AG09309 (cell line): ENCODE results near the gene SNX1.

Experiments used
- DNase-seq: peaks from one replicate; pipeline ENCODE4 v3.0.0-alpha.2; 2010; ENCODE audit warnings: low read depth
- H3K4me3 ChIP-seq: 2 replicates; pipeline ENCODE4 v1.5.1; 2011; ENCODE audit warnings: mild to moderate bottlenecking, low read depth, low read length, moderate library complexity; ENCODE audit not compliant: control insufficient read depth
- TF ChIP-seq, protein P1 (sequence below): IDR thresholded peaks from 2 replicates; pipeline ENCODE4 v1.5.1; 2011; ENCODE audit warnings: mild to moderate bottlenecking, low read depth, low read length, inconsistent platforms; ENCODE audit not compliant: insufficient read depth, control insufficient read depth; ENCODE audit errors: missing control alignments

SNX1 gene

GRCh38 chr15:64095431-64095794 lies 369 bp upstream of the SNX1 start:
- no peak for DNase-seq
- TF ChIP-seq, protein P1, sequence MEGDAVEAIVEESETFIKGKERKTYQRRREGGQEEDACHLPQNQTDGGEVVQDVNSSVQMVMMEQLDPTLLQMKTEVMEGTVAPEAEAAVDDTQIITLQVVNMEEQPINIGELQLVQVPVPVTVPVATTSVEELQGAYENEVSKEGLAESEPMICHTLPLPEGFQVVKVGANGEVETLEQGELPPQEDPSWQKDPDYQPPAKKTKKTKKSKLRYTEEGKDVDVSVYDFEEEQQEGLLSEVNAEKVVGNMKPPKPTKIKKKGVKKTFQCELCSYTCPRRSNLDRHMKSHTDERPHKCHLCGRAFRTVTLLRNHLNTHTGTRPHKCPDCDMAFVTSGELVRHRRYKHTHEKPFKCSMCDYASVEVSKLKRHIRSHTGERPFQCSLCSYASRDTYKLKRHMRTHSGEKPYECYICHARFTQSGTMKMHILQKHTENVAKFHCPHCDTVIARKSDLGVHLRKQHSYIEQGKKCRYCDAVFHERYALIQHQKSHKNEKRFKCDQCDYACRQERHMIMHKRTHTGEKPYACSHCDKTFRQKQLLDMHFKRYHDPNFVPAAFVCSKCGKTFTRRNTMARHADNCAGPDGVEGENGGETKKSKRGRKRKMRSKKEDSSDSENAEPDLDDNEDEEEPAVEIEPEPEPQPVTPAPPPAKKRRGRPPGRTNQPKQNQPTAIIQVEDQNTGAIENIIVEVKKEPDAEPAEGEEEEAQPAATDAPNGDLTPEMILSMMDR: no peak
- H3K4me3 ChIP-seq: peak overlapping the region; percentile 97

DNA sequence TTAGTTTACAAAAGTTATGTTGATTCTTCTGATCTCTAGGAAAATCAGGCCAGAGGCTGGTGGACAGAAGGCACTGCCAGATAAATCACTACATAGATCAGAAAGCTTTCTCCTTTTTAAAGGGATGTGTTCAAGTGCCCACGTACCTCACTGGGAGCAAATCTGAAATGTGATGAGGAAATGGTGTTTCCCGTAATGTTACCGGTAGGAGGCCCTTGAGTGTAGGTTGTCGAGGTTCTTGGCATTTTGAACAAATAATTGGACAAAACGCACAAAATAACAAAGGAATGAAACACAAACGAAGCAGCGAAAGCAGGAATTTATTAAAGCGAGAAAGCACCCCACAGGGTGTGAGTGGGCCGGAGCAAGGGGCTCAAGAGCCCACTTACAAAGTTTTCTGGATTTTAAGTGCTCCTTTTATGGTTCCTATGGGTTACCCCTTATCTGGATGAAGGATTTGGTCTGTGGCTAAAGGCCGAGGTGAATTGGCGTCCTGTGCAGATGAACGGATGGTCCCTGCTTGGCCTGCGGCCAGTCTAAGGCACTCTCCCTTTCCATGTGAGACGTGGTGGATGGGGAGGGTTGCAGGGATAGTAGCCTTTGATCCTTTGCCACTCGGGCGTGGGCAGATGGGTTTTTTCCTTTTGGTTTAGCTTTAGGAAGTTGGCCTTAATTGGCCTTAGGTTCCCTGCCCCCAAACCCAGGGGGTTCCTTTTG lies 1.0 kb downstream of the SNX1 start:
- peak overlapping the region; percentile 97 for H3K4me3 ChIP-seq
- TF ChIP-seq, protein P1: peak; percentile 36
- no peak for DNase-seq

GRCh38 chr15:64099379-64099778 lies 3.6 kb downstream of the SNX1 start:
- H3K4me3 ChIP-seq: no peak overlapping the region
- TF ChIP-seq, protein P1: no peak
- DNase-seq: no peak

- TF ChIP-seq, protein P1: no peak
- no peak for DNase-seq
- no peak overlapping the region for H3K4me3 ChIP-seq
Measured at GRCh38 chr15:64100958-64101357, 5.2 kb downstream of the SNX1 start.

- H3K4me3 ChIP-seq: no peak overlapping the region
- DNase-seq: no peak
- TF ChIP-seq, protein P1: no peak
Measured at GRCh38 chr15:64102497-64102896, 6.7 kb downstream of the SNX1 start.

DNA sequence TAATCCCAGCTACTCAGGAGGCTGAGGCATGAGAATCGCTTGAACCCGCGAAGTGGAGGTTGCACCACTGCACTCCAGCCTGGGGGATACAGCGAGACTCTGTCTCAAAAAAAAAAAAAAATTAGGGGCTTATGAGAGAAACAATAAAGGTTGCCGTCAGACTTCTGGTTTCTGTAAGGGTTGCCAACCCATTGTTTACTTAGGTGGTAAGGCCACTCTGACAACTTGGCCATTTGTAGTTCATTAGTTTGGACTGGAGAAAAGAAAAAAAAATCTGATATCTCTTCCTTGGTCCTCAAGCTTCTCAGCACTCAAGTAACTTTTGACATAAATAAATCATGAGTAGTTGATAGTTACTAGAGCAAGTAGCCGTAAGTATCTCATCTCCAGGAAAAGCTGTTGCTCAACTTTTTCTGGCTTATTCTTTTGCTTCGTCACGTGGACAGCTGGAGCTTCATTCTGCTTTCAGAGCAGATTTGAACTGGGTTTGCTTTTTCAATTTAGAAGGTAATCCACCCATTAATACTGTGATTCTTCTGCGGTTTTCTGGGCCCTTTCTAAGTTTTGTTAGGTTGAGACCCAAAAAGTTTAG lies 9.4 kb downstream of the SNX1 start:
- H3K4me3 ChIP-seq: no peak overlapping the region
- DNase-seq: peak; percentile 37

More for the DNA sequence above, 9.4 kb downstream of the SNX1 start:
- TF ChIP-seq, protein P1: no peak
